Caco-2 (cell line): ENCODE measurements around the gene C20orf144. TPM values are rescaled to one million over a fixed set of nuclear protein-coding genes. Genes with fewer than 3 reads are reported as not detected.

Experiments used
- BruUV-seq: library from RNA; stranded (reverse); fragments of 400-500 nt; replicated peaks from 2 replicates; lab custom pipeline; 2021; lab: Mats Ljungman, UMichigan
- CTCF ChIA-PET: fragments of 300-600 bp; sonication (Branson Sonifier 250); formaldehyde crosslinking; loops from one replicate; lab custom pipeline; 2022; ENCODE audit warnings: antibody characterized with exemption; lab: Charles Lee
- POLR2A ChIA-PET: fragments of 300-600 bp; sonication (Branson Sonifier 250); formaldehyde crosslinking; loops from one replicate; lab custom pipeline; 2022; ENCODE audit warnings: antibody characterized with exemption; lab: Charles Lee
- DNase-seq, 2 experiments: peaks; one replicate each; pipeline versions ENCODE4 v3.0.0 to v3.0.0-alpha.2; 2020 to 2022
- H3K27me3 ChIP-seq: replicated peaks from 2 replicates; pipeline ENCODE4 v1.6.0; 2011; ENCODE audit warnings: low read length; ENCODE audit not compliant: control insufficient read depth, insufficient read depth
- H3K36me3 ChIP-seq: 2 replicates; pipeline ENCODE4 v1.5.1; 2011; ENCODE audit warnings: low read length; ENCODE audit not compliant: control insufficient read depth, insufficient read depth
- H3K4me1 ChIP-seq: fragments of 250-450 bp; sonication (Bioruptor Pico); 2 replicates; pipeline ENCODE4 v1.5.1; 2020; ENCODE audit warnings: mild to moderate bottlenecking
- H3K4me3 ChIP-seq: 2 replicates; pipeline ENCODE4 v1.5.1; 2011; ENCODE audit warnings: low read depth, mild to moderate bottlenecking, control low read depth, low read length
- H3K9me3 ChIP-seq: fragments of 250-450 bp; sonication (Bioruptor Pico); 2 replicates; pipeline ENCODE4 v1.5.1; 2020; ENCODE audit warnings: mild to moderate bottlenecking, moderate library complexity
- H3K27ac Mint-ChIP-seq: one replicate; pipeline ENCODE4 v1.8.0; 2022; ENCODE audit warnings: mixed read lengths; ENCODE audit not compliant: unreplicated experiment
- H3K27me3 Mint-ChIP-seq: one replicate; pipeline ENCODE4 v1.8.0; 2022; ENCODE audit warnings: mixed read lengths; ENCODE audit not compliant: insufficient read depth, unreplicated experiment
- H3K36me3 Mint-ChIP-seq: one replicate; pipeline ENCODE4 v1.8.0; 2022; ENCODE audit warnings: mild to moderate bottlenecking, mixed read lengths; ENCODE audit not compliant: insufficient read depth, unreplicated experiment
- H3K4me1 Mint-ChIP-seq: one replicate; pipeline ENCODE4 v1.8.0; 2022; ENCODE audit warnings: low read depth, mixed read lengths; ENCODE audit not compliant: unreplicated experiment
- H3K4me3 Mint-ChIP-seq: one replicate; pipeline ENCODE4 v1.8.0; 2022; ENCODE audit warnings: mild to moderate bottlenecking, moderate library complexity, mixed read lengths; ENCODE audit not compliant: unreplicated experiment
- H3K9me3 Mint-ChIP-seq: one replicate; pipeline ENCODE4 v1.8.0; 2022; ENCODE audit warnings: mixed read lengths; ENCODE audit not compliant: unreplicated experiment
- CTCF ChIP-seq, 2 experiments: fragments of 200-600 bp in 1 of 2; IDR thresholded peaks; 1 replicate in 1 of 2; 2 replicates in 1 of 2; pipeline versions ENCODE4 v1.5.1 to v1.8.0; 2011 to 2022; ENCODE audit warnings: antibody characterized with exemption in 1 of 2, control low read depth in 1 of 2, inconsistent platforms in 1 of 2, low read depth in 1 of 2, low read length in 1 of 2, mild to moderate bottlenecking in 1 of 2, moderate library complexity in 1 of 2; ENCODE audit not compliant: insufficient read depth in 1 of 2, severe bottlenecking in 1 of 2, unreplicated experiment in 1 of 2
- intact Hi-C: fragments of 100-400 bp; cut with micrococcal nuclease; formaldehyde crosslinking; loops from one replicate; pipeline ENCODE4 v1.10.0; 2022; ENCODE audit not compliant: unreplicated experiment
- total RNA-seq: library from RNA; stranded (reverse); gene quantifications from 2 replicates; pipeline ENCODE4 v1.2.3, GENCODE V29; 2022

C20orf144 gene
- total RNA-seq, 1 experiment from 2014 or later, result 0.18 TPM

DNA sequence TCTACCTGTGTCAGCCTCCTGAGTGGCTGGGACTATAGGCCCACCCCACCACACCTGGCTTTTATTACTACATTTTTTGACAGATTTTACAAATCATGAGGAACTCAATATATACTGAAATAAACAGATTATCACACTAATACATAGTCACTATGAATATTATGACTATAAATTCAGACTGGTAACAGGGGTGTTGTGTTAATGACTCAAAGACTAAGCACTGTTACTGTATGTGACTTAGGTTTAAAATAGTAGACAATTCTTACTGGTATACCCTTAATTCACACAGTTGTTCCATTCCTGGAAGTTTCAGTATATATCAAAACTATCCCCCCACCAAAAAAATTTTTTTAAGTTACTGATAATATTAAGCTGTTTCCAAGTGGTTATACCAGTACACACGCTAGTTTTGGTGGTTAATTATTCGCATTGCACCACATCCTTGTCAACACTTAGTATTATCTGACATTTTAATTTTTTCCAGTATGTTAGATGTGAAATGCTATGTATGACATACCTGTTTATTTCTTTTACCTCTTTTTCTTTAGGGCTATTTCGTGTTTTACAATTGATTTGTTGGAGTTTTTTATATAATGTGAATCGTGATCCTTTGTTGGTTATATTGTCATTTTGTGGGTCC is 34.4 kb upstream of the C20orf144 start:
- 0 out of 2 replicates have a peak, but pooled peaks cover 5% of the 10 kb centered on the region for H3K36me3 ChIP-seq
- no peaks in the 10 kb centered on the region for H3K4me1 Mint-ChIP-seq
- no peaks in the 10 kb centered on the region for H3K9me3 Mint-ChIP-seq
- CTCF ChIA-PET, result no interaction called here
- no peak overlapping the region for H3K4me3 ChIP-seq
- POLR2A ChIA-PET, result no interaction called here
- intact Hi-C loops, result no loop called here
- H3K27ac Mint-ChIP-seq, result no peak overlapping the region
- no peaks in the 10 kb centered on the region for H3K4me1 ChIP-seq
- no peaks in the 10 kb centered on the region for H3K9me3 ChIP-seq
- peaks cover 51% of the 10 kb centered on the region for H3K36me3 Mint-ChIP-seq
- no peak overlapping the region for H3K4me3 Mint-ChIP-seq
- no peaks in the 10 kb centered on the region for H3K27me3 Mint-ChIP-seq
- H3K27me3 ChIP-seq, result no peaks in the 10 kb centered on the region
- DNase-seq, result no peak
- no peak for TF ChIP-seq CTCF (IDR thresholded peaks at IDR 0.05; ENCODE audit: insufficient read depth in 1 of 2, low read depth in 1 of 2, low read length in 1 of 2, severe bottlenecking in 1 of 2, unreplicated experiment in 1 of 2)
- no TSS peak for BruUV-seq

- Mint-ChIP-seq H3K27ac (no peak overlapping the region), H3K4me3 (no peak overlapping the region), H3K36me3 (peaks cover 51% of the 10 kb centered on the region), H3K9me3 (no peaks in the 10 kb centered on the region), H3K4me1 (no peaks in the 10 kb centered on the region), H3K27me3 (no peaks in the 10 kb centered on the region)
- no peaks in the 10 kb centered on the region for H3K27me3 ChIP-seq
- 0 out of 2 replicates have a peak, but pooled peaks cover 3% of the 10 kb centered on the region for H3K36me3 ChIP-seq
- intact Hi-C loops, result no loop called here
- ChIA-PET CTCF (no interaction called here), POLR2A (no interaction called here)
- H3K4me3 ChIP-seq, result no peak overlapping the region
- H3K9me3 ChIP-seq, result no peaks in the 10 kb centered on the region
- no TSS peak for BruUV-seq
- DNase-seq, result no peak
- TF ChIP-seq CTCF (IDR thresholded peaks at IDR 0.05; ENCODE audit: insufficient read depth in 1 of 2, low read depth in 1 of 2, low read length in 1 of 2, severe bottlenecking in 1 of 2, unreplicated experiment in 1 of 2), result no peak
- H3K4me1 ChIP-seq, result no peaks in the 10 kb centered on the region
Observed at GRCh38 chr20:33629533-33629932, 32.6 kb upstream of the C20orf144 start.

GRCh38 chr20:33629979-33630378 is 32.1 kb upstream of the C20orf144 start:
- no peaks in the 10 kb centered on the region for H3K27me3 Mint-ChIP-seq
- H3K9me3 Mint-ChIP-seq, result no peaks in the 10 kb centered on the region
- no peaks in the 10 kb centered on the region for H3K4me1 Mint-ChIP-seq
- Histone ChIP-seq H3K4me3 (no peak overlapping the region), H3K27me3 (no peaks in the 10 kb centered on the region), H3K4me1 (no peaks in the 10 kb centered on the region), H3K36me3 (0 out of 2 replicates have a peak, but pooled peaks cover 3% of the 10 kb centered on the region), H3K9me3 (no peaks in the 10 kb centered on the region)
- intact Hi-C loops, result no loop called here
- TF ChIP-seq CTCF (IDR thresholded peaks at IDR 0.05; ENCODE audit: insufficient read depth in 1 of 2, low read depth in 1 of 2, low read length in 1 of 2, severe bottlenecking in 1 of 2, unreplicated experiment in 1 of 2), result no peak
- no TSS peak for BruUV-seq
- ChIA-PET POLR2A (no interaction called here), CTCF (interaction anchor here (1.5 kb wide), 1 partner anchor 23 kb away, joined by 4 read pairs; no protein-coding TSS in a partner anchor)
- peaks cover 46% of the 10 kb centered on the region for H3K36me3 Mint-ChIP-seq
- DNase-seq, result no peak
- H3K27ac Mint-ChIP-seq, result no peak overlapping the region
- no peak overlapping the region for H3K4me3 Mint-ChIP-seq
